GM10266 (cell line): ENCODE measurements around the gene CACNG4.

ENCODE experiments used
- DNase-seq: peaks from one replicate; pipeline ENCODE4 v3.0.0; 2012; ENCODE audit errors: extremely low spot score
- CTCF ChIP-seq: IDR thresholded peaks from 2 replicates; pipeline ENCODE4 v1.5.1; 2012; ENCODE audit warnings: mild to moderate bottlenecking, low read depth; ENCODE audit not compliant: control insufficient read depth, insufficient read depth; ENCODE audit errors: missing control alignments

CACNG4 gene

DNA sequence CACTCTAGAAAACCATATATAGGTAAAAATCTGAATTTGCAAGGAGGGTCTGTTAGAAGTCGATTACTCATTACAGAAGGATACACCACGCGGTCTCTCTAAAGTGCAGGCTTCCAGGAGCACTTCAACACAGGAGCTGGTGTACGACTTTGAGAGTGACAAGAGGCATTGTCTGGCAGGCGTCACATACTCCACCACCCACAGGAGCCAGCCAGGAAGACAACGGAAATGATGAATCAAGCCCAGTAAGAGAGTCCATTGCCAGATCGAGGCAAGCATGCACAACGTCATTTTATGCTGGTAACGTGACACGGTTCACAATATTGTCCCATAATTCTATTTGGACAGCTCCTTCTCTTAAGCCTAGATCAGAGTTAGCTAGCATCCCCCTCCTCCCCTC is 15.0 kb upstream of the CACNG4 start:
- DNase-seq, result no peak
- no peak for TF ChIP-seq CTCF

DNA sequence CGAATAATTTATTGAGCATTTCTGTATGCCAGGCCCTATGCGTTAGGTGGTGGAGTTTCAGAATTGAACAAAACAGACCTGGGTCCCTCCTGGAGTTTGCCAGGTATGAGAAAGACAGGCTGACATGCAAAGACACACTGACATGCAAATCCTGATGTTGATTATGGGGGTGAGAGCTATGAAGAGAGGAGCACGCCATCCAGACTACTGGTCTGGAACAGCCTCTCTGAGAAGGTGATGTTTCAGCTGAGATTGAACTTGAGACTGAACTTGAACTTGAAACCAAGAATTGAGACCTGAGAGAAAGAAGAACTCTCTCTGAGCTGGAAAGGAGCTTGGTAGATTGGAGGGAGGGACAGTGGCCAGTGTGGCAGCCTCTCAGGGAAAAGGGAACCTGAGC is 14.2 kb upstream of the CACNG4 start:
- no peak for DNase-seq
- TF ChIP-seq CTCF, result no peak

DNA sequence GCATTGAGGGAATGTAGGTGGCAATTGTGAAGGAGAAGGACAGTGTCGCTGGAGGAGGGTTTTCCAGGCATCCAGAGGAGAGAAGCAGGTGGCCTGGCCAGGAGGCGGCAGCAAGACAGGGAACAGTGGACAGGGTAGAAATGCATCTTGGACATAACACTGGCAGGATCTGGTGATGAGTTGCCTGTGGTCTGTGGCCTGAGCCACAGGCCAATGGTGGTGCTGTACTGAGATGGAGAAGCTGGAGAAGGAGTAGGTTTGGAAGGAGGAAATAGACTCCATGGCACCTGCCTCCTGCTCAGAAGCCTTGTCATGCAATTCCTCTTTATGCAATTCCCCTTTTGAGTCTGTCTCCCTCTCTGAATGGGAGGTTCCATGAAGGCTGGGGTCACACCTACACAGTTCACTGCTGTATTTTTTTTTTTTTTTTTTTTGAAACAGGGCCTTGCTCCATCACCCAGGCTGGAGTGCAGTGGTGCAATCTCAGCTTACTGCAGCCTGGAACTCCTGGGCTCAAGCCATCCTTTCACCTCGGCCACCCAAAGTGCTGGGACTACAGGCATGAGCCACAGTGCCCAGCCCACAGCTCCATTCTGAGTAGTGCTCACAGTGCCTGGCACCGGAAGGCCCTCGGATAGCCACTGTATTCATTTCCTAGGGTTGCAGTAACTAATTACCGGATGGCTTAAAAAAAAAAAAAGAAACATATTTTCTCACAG is 13.5 kb upstream of the CACNG4 start:
- TF ChIP-seq CTCF, result no peak
- no peak for DNase-seq

GRCh38 chr17:66951605-66951953 is 12.9 kb upstream of the CACNG4 start:
- no peak for TF ChIP-seq CTCF
- DNase-seq, result no peak

- DNase-seq, result no peak
These were observed 12.4 kb upstream of the CACNG4 start for GRCh38 chr17:66952031-66952524.

DNA sequence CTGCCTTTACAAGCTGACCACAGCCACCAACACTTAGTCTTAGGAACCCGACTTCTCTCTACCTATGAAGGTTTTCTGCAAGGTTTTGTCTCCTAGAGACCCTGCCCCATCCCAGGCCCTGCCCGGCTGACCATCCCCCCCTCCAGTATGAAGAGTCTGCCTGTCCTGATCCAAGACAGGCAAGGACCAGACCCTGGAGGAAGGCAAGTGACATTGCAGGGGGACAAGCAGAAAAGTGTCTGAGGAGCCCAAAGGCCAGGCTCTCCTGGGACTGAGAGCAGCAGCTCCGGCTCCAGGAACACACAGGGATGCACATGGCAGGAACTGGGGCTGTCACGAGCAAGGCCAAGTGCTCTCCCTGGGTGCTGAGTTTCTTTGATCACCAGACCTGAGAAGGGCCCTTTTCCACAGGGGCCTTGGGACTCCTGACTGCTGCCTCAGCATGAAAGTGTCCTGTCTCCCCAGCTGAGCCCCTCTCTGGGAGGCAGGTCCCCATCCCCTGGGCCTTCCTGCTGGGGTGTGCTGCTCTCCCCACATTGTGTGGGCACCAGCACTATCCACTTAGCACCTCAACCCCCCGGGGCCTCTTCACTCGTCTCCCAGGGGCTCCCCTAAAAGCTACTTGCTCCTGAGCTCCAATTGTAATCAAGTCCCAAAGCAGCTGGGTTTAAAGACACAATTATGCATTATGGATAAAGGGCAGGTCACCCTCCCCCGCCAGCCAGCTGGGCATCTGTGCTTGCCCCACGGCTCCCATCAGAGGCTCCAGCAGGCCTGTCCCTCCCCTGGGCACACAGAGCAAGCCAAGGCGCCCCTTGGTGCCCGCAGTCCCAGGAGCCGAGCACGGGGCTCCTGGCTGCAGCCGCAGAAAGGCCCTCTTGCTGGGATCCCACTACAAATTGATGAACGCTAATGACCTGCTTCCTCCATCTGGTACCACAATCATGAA is 11.6 kb upstream of the CACNG4 start:
- TF ChIP-seq CTCF, result no peak
- DNase-seq, result no peak

More at GRCh38 chr17:66952031-66952524, 12.4 kb upstream of the CACNG4 start:
- TF ChIP-seq CTCF, result no peak

GRCh38 chr17:66953630-66954020 is 10.9 kb upstream of the CACNG4 start:
- TF ChIP-seq CTCF, result no peak
- no peak for DNase-seq
